Inflammatory macrophage treated with lipopolysaccharide for 1 hour (primary cell): ENCODE measurements around the gene RAD51B.

ENCODE experiments used
- DNase-seq, 2 donors: peaks; one replicate each; pipeline ENCODE4 v3.0.0-alpha.2; 2020 to 2022

Gene RAD51B

DNA sequence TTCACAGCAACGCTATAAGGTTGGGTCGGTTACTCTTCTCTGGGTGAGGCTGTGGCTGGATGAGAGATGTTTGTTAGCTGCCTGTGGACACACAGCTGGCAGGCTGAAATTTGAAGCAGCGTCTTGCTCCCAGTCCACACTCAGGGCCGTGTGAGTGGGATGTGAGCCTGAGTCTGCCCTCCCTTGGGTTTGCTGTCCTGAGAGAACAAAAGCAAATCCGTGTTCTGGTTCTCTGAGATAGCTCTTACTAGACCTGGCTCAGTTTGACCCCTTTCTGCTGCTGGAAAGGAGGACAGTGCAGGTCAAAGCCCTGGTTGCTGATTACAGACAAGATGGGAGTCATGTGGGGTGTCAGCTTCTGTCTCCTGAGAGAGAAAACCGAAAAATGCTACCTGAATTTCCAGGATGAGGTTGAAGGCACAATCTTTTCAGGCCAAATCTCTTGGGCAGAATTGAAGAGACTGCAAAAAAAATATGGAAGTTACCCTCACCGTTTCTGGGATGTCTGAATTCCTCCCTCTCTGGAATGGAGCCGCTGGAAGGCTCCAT lies 702.5 kb downstream of the RAD51B start:
- no peak for DNase-seq

DNA sequence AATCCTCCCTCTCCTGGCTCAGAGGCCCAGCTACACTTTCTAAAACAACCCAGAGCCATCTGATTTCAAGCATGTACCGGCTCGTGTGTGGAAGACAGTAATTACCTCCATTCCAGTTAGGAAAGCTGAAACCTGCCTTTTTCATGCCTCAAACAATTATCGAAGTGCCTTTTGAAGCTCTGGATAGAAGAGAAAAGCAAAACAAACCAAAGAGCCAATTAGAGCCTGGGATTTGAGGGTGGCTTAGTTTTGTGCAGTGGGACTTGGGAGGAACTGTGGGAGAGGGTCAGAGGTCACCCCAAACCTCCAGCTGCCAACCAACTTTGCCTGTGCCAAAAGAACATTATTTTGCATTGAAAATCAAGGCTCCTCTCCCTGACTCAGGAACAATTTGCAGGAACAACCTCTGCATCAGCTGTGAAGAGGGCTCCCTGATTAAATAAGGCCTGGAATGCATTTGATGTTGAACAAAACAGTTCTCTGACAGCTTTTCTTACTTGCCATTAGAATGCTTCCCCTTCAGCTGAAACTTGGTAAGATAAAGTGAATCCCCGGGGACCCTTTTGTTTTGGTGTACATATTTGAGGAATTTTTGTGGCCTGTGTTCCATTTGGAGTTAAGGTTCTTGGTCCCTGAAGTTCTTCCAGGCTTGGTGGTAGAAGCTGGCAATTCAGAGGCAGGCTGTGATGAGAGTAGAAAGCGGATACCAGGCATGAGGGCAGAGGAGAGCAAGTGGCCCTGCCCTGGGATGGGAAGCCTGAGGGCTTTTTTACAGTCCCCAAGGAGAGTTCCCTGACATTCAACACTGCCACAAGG lies 703.1 kb downstream of the RAD51B start:
- no peak for DNase-seq

DNA sequence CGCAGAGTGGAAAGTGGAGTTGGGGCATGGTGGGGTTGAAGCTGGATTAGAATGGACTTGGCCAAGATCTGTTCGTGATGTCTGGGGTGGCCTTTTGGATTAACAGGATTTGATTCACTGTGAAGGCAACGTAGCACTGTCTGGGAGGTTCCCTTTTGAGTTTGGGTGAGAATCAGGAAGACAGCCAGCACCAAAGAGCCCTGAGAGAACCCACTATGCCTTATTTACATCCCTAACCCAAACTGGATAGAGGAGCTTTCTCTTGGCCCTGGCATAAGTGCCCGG lies 703.7 kb downstream of the RAD51B start:
- DNase-seq = no peak

DNA sequence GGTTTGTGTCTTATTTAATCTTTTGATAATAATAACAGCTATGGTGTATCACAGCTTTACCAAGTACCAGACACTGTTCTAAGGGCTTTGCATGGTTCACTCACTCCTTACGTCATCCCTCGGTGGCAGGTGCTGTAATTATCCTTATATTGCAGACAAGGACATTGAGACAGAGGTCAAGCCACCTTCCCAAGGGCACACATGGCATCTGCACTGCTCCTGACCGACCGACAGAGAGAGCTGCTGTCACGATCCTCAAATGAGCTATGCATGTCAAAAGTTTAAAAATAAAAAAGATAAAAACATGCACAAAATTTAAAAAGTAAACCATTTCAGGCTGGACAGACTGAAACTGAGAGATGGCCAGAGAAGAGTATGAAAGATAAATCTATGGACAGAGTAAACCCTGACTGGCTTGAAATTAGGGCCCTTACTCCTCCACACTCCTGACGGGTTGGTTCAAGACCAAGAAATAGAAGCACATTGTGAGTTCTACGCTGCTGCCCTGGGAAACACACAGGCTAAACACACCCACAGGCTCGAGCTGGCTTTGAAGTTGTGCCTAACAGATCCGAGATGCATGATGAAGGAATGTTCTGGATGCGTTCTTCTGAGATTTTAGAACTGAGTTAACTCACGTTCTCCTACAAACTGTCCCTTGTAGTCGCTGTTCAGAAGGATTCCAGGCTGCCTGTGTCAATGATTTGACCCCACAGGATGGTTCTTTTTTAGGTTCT lies 704.6 kb downstream of the RAD51B start:
- no peak for DNase-seq

DNA sequence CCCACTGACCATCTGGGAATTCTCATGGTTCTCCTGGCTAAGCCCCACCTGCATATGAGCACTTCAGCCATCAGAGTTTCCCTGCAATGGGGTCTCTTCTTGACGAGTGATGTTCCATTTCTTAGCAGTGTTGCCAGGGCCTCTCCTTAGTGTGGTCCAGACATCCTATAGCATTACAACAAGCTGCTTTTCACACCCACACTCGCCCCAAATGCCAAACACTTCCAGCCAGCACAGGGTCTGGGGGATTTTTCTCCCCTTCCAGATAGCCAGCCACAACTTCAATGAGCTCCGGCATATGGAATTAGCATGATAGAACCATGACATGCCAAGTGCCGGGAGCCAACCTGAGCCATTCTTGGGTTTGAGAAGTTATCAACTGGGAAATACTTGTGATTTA lies 705.9 kb downstream of the RAD51B start:
- DNase-seq = no peak

DNA sequence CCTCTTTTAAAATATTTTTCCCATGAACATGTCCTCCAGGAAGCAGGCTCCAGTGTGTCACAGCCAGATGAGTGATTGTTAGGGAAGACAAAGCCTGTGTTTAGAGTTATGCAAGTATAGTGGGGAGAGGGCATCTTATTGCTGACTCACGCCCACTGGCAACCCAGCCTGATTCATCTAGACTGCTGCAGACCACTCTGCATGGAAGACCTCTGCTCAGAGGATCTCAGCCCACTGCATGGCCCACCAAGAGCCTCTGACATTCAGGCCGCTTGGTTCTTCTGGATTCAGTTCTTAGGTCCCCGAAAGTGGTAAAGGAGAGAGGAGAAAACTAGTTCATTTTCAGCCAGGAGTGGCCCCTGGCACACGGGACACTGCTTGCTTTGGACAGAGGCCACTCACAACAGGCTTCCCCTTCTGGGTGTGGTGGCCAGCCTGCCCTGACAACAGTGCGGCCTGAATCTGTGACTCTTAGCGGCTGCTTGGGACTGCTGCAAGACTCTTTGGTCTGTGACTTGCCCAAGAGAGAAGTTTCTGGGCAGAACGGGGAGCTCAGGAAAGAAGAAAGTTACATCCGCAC lies 707.0 kb downstream of the RAD51B start:
- DNase-seq = peak; percentile 56 to 64

DNA sequence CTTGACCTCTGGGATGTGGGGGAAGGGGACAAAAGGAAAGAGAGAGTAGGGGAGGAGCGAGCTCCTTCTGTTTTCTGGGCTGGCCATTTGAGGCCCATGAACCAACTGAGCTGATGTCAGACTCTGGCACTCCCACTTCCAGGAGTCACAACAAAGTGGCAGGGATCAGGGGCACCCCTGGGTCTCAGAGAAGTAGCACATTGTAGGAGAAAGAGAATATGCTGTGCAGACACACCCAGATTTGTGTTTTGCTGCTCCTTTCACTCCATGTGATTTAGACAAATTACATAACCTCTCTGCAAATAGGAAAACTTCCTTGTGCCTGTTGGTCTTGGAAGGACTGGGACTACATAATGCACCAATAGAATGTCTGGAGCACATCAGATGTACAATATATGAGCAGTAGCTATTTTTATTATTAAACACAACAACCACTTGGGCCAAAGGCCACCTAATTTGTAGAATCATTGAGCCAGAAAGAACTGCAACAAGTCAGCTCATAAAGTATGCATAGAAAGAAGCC lies 707.8 kb downstream of the RAD51B start:
- DNase-seq = peak; percentile 15 to 29

DNA sequence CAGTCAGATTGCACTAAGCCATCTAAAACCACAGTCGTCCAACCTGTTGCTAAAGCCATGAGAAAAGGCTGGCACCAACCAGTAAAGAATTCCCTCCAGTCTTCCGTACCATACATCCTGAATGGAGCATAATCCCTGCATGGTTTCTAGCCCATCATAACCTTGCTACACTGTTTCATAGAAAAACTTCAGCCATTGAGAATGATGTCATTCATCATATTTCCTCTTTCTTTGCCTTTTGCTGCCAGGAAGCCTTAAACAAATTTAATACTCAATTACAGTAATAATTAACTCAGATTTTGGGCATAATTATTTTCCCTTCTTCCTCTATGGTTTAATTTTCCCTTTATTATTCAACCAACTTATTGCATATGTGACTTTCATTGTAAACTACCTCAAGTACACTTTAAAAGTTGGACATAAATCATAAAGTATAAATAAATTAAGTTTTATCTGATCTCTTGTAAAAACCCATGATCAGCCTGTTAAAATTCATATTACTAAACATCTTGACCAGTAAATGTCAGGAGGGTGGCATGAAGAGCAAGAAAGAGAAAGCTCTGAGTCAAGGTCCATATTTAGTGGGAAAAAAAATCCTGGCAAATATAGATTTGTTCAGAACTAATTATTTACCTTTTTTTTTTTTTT lies 708.6 kb downstream of the RAD51B start:
- DNase-seq = peak; percentile 47 to 71

DNA sequence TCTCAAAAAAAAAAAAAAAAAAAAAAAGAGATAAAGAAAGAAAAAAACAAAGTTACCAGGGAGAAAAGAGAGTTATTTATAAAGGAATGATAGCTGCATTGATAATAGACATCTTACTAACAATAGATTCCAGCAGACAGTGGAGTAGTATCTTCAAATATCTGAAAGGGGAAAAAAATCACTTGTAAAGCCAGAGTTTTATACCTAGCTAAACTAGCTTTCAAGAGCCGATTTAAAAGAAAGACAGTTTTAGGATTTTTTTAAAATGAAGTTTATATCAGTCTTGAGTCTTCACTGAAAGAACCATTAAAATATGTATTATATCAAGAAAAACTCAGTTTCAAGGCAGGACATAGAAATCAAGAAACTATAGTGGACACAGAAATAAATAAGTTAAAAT lies 710.9 kb downstream of the RAD51B start:
- no peak for DNase-seq

DNA sequence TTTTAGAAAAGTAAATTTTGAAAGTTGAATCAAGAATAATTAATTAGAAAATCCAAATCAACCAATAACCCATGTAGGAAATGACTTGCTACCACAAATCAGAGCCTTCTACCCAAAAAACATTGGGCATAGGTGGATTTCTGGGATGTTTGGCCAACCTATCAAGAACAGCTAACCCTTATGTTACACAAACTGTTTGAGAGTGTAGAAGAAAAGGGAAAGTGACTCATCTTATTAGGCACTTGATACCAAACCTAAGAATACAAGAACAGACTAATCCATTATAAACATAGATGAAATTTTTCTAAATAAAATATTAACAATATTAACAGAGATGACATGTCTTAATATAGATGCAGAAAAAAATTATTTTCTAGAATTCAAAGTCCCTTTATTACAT lies 712.9 kb downstream of the RAD51B start:
- no peak for DNase-seq

DNA sequence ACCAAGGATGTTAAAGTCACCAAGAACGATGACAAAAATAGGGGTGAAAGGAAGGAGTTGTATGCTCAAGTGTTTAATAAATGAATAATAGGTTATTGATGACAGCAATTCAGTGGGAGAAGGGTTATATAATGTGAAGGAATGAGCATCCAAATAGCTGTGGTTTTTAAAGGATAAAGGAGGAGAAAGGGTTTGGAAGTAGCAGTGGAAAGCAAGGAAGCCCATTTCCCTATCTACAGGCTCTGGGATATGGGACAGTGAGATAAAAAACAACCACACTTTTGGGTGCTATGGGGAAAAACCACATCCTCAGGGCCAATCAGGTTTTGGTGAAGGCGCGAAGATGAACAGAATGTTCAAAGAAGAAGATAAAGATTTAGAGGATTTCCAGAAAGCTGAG lies 714.7 kb downstream of the RAD51B start:
- DNase-seq = no peak

DNA sequence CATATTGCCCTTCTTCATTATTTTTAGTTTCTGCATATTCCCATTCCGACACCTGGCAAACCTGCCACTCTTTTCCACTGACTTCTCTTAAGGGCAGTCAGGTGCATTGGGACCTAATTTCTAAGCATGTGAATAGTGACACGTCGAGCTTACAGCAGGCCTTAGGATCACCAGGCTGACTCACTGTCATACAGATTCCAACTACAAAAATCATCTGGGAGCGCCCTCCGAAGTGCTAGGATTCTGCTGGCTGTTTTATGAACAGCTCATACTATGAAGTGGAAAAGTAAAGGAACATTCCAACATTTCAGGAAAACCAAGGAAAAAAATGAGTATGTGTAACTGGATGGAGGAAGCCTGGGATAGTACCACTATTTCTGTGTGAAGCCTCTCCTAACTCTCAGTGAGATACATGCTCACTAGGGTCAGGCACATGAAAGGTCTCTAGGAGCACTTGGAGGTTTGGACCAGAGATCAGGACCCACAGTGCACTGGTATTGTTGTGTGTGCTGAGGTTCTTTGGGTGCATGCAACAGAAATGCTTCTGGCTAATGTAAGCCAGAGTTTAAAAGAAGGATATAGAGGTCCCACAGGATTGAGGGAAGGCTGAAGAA lies 715.9 kb downstream of the RAD51B start:
- no peak for DNase-seq

DNA sequence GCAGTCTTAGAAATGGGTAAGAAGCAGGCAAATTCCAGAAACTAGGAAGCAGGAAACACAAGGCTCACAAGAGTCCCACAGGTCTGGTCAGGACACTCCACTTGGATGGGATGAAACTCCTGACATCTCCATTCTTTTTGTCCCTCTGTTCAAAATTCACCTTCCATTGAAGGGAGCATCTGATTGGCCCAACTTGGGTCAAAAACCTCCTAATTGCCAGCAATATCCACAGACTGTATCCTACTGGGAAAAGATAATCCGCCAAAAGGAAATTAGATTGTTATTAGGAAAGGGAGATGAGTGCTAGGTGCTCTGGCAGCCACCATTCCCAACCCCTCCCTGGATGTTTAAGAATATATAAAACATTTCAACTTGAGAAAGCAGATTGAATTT lies 716.4 kb downstream of the RAD51B start:
- no peak for DNase-seq

DNA sequence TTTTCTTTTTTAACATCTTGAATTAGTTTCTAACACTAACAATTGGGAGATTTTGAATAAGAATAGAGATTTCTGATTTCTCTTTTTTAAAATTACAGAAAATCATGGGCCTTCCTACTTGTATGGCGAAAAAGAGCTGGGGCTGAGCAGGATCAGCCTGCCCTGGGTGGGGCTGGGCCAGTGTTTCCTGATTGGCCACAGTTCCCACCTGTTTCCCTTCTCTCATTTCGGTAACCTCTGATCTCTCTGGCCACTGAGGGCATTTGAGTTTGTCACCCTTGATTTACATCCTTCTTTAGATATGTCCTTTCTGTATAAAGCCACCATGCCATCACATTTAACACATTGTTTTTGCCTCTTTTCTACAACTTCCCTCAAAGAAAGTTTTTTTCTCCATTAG lies 719.1 kb downstream of the RAD51B start:
- no peak for DNase-seq

DNA sequence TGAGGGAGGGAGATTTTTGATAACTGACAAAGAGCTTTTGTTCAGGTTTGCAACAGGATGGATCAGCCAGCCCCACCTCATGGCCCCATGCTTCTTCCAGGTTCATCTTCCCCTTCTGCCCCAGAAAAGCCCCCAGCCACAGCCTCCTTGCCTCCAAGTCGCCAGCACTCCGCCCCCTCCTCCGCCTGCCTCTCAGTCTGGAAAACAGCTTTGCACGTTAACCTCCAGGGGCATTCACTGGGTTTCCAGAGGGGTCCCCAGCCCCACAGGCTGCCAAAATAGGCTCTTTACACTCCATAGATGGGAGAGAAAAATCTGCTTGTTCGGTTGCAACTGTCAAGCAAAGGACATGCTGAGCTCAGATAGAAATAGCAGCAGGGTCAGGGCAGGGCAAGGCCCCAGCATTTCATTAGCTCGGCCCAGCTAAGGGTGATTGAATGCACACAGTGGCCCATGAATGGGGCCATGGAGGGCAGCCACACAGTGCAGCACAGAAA lies 719.7 kb downstream of the RAD51B start:
- no peak for DNase-seq

DNA sequence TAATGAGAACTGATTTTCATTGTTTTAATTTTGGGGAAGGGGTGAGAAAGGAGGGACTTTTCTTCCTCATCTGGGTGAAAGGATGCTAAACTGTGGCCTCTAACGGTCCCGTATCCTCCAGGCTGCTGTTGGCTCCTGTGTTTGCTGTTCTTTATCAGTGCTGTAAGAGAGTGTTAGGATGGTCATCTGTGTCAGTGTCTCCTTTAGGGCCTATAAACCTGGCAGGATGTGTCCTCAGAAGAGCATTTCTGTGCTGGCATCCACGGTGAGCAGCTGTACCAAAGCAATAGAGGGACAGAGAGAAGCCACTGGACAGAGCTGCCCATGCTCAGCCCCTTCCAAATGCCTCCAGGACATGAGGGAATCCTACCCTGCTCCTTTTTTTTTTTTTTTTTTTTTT lies 720.2 kb downstream of the RAD51B start:
- DNase-seq = no peak

DNA sequence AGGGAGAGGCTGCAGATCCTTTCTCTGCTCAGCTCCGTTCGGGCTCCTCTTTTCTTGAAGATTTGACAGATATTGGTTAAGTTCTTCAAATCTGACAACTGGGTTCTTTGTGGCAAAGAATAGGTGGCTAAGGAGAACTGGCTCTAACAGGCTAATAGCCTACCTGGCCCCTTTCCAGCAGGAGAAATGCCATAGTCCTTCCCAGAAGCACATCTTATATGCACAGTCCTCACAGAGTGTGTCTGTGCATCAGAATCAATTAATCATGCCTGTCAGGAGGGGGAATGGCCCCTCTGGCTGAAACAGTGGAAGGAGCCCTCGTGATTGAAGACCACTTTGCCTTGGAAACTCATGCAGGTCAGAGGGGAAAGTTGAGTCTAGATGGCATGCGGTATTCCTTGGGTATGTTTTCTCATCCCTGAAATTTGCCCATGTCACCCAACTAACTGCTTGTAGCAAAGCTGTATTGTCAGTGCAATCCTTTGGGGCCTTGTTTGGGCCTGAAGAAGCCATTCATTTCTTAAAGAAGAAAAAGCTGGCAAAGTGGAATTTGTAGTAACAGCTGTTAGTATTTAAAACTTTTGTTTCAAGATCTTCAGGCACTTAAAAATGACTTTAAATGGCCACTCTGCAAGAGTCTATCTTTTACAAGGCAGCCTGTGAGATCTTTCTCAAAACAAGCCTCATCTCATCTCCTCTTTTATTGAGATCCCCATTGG lies 721.8 kb downstream of the RAD51B start:
- no peak for DNase-seq

DNA sequence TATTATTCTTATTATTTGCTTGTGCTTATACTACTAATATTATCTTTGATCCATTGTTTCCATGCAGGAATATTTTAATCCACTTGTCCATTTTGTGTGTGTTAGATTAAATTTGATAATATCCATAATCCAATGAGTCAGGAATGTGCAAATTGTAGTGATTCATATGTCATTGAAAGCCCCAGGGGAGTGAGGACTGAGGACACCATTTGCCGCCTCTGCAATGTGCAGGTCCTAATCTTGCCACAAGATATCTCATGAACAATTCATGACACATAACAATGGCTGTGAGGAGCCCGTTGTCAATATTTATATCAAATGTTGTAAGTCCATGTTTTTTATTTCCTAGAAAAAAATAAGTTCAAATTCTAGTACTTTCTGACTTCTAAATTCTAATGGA lies 722.8 kb downstream of the RAD51B start:
- no peak for DNase-seq

DNA sequence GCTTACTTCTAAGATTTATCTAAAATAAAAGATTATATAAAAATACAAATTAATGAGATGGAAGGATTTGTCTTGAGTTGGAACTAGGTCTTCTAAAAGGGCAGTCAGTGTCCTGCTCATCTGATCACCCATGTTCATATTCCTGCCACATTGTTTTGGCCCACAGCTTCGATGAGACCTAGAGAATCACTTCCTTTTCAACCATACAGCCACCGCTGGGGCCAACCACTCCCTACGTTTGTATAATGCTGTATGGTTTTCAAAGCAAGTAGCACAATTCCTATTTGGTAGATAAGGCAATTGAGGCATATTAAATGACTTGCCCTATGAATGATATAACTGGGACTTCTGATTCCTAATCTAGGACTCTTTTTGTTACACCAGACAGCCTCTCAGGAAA lies 723.9 kb downstream of the RAD51B start:
- no peak for DNase-seq

DNA sequence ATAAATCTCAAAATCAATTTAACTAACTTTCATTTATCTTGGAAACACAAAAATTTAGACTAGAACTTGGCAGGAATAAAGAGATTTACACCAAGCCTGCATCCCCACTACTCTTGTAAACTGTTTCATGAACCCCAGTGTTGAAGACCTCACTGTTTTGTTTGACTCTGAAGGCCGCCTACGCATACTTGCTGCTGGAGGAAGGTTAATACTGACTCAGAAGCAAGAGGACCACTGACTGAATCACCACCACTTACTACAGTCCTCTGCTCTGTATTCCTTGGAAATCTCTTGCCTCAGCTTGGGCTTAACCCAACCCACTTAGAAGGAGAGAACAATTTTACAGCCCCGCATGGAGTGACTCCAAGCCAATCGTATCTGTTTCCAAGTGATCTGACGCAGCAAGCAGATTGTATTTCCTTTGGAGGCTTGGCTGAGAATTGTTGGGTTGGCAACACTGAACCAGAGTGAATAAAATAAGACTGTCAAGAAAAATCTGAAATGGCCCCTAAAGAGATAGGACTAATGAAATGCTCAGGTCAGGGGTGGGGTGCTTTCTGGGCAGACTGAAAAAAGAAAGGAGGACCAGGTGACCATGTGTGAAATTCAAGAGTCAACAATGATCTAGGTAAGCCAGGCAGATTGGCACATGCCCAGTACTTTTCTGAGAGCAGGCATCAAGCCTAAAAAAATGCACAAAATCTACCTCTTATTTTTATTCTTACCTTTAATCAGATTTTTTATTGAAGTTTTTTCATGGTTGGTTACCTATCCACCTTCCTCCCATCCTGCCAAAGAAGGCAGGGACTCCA lies 724.7 kb downstream of the RAD51B start:
- peak; percentile 31 to 84 for DNase-seq

DNA sequence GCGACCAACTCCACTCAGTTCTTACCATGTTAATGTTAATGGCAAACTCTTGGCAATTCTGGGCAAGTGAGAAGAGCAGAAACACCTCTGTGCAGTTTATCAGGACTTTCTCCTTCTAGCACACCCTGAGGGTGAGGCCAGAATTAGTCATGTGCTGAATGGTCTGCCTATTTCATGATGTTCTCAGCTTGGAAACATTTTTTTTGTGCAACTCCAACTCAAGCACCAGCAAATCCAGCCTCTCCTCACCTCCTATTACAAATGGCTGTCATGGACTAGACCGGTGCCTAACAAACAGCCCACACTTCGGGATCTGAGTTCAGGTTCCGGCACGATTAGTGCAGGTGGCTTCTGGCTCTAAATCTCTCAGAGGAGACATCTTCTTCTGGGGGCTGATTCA lies 727.3 kb downstream of the RAD51B start:
- DNase-seq = peak; percentile 20 to 62
